Ectodermal cell (in vitro differentiated cells): Measurements from ENCODE around the gene KIAA1755.

Experiments used
- H3K27ac ChIP-seq: 2 replicates; pipeline ENCODE4 v1.7.0; 2013; ENCODE audit warnings: mild to moderate bottlenecking, low read depth, low read length; ENCODE audit not compliant: insufficient read depth, poor library complexity, severe bottlenecking
- H3K27me3 ChIP-seq: 2 replicates; pipeline ENCODE4 v1.7.0; 2013; ENCODE audit warnings: mild to moderate bottlenecking, low read length; ENCODE audit not compliant: insufficient read depth, control insufficient read depth, poor library complexity, severe bottlenecking
- H3K36me3 ChIP-seq: one replicate; pipeline ENCODE4 v1.7.0; 2013; ENCODE audit warnings: low read length; ENCODE audit not compliant: control insufficient read depth, insufficient read depth
- H3K4me1 ChIP-seq: one replicate; pipeline ENCODE4 v1.7.0; 2013; ENCODE audit warnings: low read length; ENCODE audit not compliant: control insufficient read depth, insufficient read depth
- H3K4me3 ChIP-seq: 2 replicates; pipeline ENCODE4 v1.7.0; 2013; ENCODE audit warnings: low read depth, low read length, control low read depth; ENCODE audit not compliant: insufficient read depth
- H3K9me3 ChIP-seq: 2 replicates; pipeline ENCODE4 v1.7.0; 2013; ENCODE audit warnings: mild to moderate bottlenecking, low read length, moderate library complexity; ENCODE audit not compliant: control insufficient read depth
- WGBS, 2 experiments: methylation state at CpG; one replicate each; pipeline ENCODE4 v1.1.7; 2013; ENCODE audit warnings: missing lambda C conversion rate in 2 of 2; 5-methylcytosine and 5-hydroxymethylcytosine counted together

KIAA1755 gene

DNA sequence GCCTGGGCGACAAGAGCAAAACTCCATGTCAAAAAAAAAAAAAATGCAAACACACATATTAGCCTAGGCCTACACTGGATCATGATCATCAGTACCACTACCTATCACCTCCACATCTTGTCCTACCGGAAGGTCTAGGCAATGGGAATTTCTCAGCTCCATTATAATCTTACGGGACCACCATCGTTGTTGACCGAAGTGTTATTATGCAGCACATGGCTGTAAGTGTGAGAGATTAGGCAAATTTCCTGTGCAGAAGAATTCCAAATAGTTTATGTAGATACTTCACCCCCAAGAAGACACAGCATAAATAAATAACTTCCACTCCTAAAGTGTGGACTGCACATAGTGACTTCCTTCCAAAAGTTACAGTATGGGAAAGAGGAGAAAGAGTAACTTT, 16.8 kb upstream of the KIAA1755 start:
- Histone ChIP-seq H3K9me3 (no peaks in the 10 kb centered on the region), H3K27me3 (no peaks in the 10 kb centered on the region), H3K27ac (no peak overlapping the region), H3K4me3 (no peak overlapping the region), H3K36me3 (no peaks in the 10 kb centered on the region), H3K4me1 (peaks cover 3% of the 10 kb centered on the region)
- 90 to 99% methylated on average over 5 of the region's 5 CpGs for WGBS, 2 experiments

DNA sequence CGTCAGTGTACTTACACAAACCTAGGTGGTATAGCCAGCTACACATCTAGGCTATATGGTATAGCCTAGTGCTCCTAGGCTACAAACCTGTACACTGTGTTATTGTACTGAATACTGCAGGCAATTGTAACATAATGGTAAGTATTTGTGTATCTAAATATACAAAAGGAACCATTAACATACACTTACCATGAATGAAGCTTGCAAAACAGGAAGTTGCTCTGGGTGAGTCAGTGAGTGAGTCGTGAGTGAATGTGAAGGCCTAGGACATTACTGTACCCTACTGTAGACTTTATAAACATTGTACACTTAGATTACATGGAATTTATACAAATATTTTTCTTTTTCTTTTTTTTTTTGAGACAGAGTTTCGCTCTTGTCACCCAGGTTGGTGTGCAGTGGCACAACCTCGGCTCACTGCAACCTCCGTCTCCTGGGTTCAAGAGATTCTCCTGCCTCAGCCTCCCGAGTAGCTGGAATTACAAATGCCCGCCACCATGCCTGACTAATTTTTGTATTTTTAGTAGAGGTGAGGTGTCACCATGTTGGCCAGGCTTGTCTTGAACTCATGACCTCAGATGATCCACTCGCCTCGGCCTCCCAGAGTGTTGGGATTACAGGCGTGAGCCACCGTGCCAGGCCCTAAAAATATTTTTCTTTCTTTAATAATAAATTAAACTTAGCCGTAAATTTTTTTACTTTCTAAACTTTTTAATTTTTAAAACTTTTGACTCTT, 15.4 kb upstream of the KIAA1755 start:
- H3K27me3 ChIP-seq = no peaks in the 10 kb centered on the region
- WGBS, 2 experiments = 90 to 95% methylated on average over 11 to 12 of the region's 12 CpGs
- peaks cover 3% of the 10 kb centered on the region for H3K4me1 ChIP-seq
- no peak overlapping the region for H3K4me3 ChIP-seq
- no peaks in the 10 kb centered on the region for H3K36me3 ChIP-seq
- H3K27ac ChIP-seq = no peak overlapping the region
- no peaks in the 10 kb centered on the region for H3K9me3 ChIP-seq

DNA sequence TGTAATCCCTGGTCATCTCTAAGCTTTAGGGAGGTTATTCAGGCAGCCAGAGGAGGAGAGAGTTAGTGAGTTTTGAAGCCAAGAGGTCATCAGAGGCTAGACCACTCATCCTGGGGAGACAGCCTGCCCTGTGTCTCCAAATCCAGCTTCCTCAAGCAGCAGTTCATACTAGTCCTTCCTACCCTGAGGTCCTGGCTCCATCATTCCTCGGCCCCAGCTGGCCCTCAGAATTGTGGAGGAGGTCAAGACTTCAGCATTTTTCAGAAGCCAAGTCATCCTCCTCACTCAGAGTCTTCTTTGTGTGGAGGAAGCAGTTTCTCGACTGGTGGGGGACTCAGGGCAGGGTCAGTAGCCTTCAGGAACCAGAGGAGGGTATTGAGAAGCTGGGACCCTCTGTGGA, 12.4 kb upstream of the KIAA1755 start:
- Histone ChIP-seq H3K9me3 (no peaks in the 10 kb centered on the region), H3K27ac (no peak overlapping the region), H3K4me1 (peaks cover 1% of the 10 kb centered on the region), H3K27me3 (no peaks in the 10 kb centered on the region), H3K4me3 (no peak overlapping the region), H3K36me3 (no peaks in the 10 kb centered on the region)
- 81 to 90% methylated on average over 2 of the region's 2 CpGs for WGBS, 2 experiments

DNA sequence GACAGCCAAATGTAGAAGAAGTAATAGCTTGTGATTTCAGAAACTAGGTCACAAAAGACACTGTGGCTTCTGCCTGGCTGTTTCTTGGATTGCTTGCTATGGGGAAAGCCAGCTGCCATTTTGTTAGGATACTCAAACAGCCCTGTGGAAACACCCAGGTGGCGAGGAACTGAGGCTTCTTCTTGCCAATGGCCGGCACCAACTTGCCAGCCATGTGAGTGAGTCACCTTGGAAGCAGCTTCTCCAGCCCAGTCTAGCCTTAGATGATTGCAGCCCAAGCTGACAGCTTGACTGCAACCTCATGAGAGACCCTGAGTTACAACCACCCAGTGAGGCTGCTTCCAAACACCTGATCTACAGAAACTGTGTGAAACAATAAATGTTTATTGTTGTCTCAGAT, 11.9 kb upstream of the KIAA1755 start:
- no peak overlapping the region for H3K4me3 ChIP-seq
- H3K27me3 ChIP-seq = no peaks in the 10 kb centered on the region
- WGBS, 2 experiments = 92 to 99% methylated on average over 2 of the region's 2 CpGs
- no peaks in the 10 kb centered on the region for H3K9me3 ChIP-seq
- H3K36me3 ChIP-seq = no peaks in the 10 kb centered on the region
- no peaks in the 10 kb centered on the region for H3K4me1 ChIP-seq
- H3K27ac ChIP-seq = no peak overlapping the region

DNA sequence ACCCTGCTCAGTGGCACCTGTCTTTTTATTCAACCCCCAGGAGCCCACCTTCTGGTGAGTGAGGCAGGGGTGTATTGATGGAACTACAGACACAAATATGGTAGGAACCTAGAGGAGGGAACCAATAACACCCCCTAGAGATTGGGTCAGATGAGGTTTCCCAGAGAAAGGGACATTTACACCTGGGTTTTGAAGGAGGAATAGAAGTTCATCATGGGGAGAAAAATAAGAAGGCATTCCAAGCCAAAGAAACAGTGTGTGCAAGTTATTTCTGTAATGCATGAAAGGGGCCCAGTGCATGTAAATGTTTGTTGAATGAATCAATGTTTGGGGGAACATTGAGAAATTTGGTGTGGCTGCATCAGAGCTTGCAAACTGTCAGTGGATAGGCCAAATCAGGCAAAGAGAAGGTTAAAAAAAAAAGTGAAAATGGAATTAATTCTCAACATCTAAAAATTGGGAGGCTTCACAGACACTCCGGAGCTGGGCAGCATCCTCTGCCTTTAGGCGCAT, 11.1 kb upstream of the KIAA1755 start:
- Histone ChIP-seq H3K27ac (no peak overlapping the region), H3K4me3 (no peak overlapping the region), H3K4me1 (no peaks in the 10 kb centered on the region), H3K36me3 (no peaks in the 10 kb centered on the region), H3K27me3 (no peaks in the 10 kb centered on the region), H3K9me3 (no peaks in the 10 kb centered on the region)
- WGBS, 2 experiments = 94 to 98% methylated on average over 2 of the region's 2 CpGs

DNA sequence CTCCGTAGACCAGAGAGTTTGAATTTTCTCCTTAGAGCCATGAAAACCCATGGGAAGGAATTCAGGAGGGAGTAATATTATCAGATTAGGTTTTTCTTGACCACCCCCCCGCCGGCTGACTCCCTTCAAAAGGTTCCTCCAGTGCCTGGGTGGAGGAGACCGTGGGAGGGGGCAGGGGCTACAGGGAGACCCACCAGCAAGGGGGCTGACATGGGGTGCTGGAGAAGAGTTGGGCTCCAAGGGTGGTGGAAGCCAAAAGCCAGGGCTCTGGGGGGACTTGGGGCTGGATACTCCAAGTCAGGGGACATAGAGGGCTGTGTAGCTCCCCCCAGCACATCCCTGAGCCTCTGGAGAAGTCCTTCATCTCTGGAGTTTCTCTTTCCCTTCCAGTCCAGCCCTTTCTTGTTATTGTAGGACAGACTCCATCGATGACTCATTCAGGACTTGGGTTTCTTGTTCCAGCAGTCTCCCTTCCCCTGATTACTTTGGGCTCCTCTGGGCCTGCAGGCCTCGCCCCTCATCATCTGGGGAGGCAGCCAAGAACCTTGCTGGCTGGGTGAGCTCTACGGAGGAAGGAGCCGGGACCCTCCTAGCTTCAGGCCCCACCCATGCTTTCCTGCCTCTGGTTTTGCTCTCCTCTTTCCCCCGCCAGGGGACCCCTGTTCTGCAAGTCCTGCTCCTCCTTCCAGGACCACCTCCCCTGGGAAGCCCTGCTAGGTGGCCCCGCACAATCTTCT, 10.5 kb upstream of the KIAA1755 start:
- Histone ChIP-seq H3K27me3 (no peaks in the 10 kb centered on the region), H3K9me3 (no peaks in the 10 kb centered on the region), H3K36me3 (no peaks in the 10 kb centered on the region), H3K27ac (no peak overlapping the region), H3K4me3 (no peak overlapping the region), H3K4me1 (no peaks in the 10 kb centered on the region)
- 88 to 92% methylated on average over 10 of the region's 10 CpGs for WGBS, 2 experiments

DNA sequence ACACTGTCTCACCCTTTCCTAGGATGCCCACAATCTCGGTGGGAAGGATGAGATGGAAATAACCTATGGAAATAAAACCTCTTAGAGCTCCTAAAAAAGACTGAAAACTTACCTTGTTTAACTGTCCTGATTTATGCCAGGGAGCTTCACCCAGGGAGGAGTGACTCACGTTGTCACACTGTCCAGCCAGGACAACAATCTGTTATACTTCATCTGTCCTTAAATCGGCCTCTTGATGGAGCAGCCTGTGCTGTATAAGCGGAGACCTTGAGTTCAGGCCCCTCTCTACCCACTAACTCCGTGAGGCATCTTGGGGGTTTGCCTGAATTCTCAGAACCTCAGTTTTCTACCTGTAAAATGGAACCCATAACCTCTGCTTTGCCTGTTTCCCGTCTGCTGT, 9.2 kb upstream of the KIAA1755 start:
- Histone ChIP-seq H3K9me3 (no peaks in the 10 kb centered on the region), H3K4me3 (no peak overlapping the region), H3K27me3 (no peaks in the 10 kb centered on the region), H3K27ac (no peak overlapping the region), H3K4me1 (no peaks in the 10 kb centered on the region), H3K36me3 (no peaks in the 10 kb centered on the region)
- WGBS, 2 experiments = 91% methylated on average over 6 of the region's 6 CpGs

DNA sequence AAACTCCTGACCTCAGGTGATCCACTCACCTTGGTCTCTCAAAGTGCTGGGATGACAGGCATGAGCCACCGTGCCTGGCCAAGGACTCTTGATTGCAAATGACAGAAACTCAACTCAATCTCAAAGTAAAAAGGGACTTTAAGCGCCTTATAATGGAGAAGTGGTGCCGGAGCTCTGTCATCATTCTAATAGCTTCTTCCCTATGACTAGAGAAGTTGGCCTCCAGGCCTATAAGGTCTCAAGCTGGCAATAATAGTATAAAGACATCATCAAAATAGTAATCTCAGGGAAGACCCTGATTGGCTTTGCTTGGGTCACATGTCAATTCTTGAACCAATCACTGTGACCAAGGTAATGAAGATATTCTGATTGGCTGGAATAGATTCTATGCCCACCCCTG, 8.5 kb upstream of the KIAA1755 start:
- Histone ChIP-seq H3K27ac (no peak overlapping the region), H3K4me1 (no peaks in the 10 kb centered on the region), H3K4me3 (no peak overlapping the region), H3K27me3 (no peaks in the 10 kb centered on the region), H3K36me3 (no peaks in the 10 kb centered on the region), H3K9me3 (no peaks in the 10 kb centered on the region)
- WGBS, 2 experiments = 94 to 99% methylated on average over 3 of the region's 3 CpGs

DNA sequence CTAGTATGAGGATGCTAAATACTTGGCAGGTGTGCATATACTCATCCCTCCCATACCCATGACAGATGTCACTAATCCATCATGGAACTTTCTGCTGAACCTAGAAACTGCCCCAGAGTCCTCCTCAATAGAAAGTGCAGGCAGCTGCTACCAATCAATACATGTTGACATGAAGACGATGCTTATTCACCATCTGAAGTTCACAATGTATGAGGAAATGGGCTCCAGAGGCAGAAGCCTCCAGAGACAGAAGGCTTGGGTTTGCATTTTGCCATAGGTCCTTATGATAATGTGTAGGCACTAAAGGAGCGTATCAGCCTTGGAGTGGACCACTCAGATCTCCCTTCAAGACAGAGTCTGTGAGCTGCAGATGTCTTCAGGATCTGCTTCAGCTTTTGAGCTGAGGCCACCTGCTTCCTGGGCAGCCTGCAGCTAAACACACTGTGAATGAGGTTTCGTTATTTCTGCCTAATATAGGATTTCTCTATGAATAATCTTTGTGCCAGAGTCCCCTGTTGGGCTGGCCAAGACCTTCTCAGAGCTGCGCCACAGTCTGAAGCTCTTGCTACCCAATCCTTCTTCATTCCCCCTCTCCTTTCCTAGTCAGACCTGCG, 7.5 kb upstream of the KIAA1755 start:
- Histone ChIP-seq H3K9me3 (no peaks in the 10 kb centered on the region), H3K27me3 (no peaks in the 10 kb centered on the region), H3K27ac (no peak overlapping the region), H3K36me3 (no peaks in the 10 kb centered on the region), H3K4me1 (no peaks in the 10 kb centered on the region), H3K4me3 (no peak overlapping the region)
- 92 to 93% methylated on average over 5 of the region's 5 CpGs for WGBS, 2 experiments

DNA sequence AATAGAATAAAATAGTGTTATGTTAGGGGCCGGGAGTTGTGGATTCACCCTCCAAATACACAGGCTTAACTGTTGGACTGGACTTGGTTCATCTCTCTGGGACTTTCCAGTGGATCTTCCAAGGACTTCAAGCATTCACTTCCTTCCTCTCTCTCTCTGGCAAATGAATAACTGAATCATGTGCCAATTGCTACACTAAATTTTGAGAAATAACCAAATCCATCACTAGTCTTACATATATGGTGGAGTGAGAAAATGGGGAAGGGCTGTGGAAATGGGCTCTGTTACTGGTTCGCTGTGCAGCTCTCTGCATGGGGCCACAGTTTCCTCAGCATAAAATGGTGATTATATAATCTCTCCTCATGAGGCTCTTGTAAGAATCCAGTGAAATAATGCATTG, 6.8 kb upstream of the KIAA1755 start:
- Histone ChIP-seq H3K36me3 (no peaks in the 10 kb centered on the region), H3K27me3 (no peaks in the 10 kb centered on the region), H3K9me3 (no peaks in the 10 kb centered on the region), H3K4me3 (no peak overlapping the region), H3K27ac (no peak overlapping the region), H3K4me1 (no peaks in the 10 kb centered on the region)
- 81 to 97% methylated on average over 2 of the region's 2 CpGs for WGBS, 2 experiments
